Measurements from ENCODE around the gene DOCK3.

DOCK3 gene, protein sequence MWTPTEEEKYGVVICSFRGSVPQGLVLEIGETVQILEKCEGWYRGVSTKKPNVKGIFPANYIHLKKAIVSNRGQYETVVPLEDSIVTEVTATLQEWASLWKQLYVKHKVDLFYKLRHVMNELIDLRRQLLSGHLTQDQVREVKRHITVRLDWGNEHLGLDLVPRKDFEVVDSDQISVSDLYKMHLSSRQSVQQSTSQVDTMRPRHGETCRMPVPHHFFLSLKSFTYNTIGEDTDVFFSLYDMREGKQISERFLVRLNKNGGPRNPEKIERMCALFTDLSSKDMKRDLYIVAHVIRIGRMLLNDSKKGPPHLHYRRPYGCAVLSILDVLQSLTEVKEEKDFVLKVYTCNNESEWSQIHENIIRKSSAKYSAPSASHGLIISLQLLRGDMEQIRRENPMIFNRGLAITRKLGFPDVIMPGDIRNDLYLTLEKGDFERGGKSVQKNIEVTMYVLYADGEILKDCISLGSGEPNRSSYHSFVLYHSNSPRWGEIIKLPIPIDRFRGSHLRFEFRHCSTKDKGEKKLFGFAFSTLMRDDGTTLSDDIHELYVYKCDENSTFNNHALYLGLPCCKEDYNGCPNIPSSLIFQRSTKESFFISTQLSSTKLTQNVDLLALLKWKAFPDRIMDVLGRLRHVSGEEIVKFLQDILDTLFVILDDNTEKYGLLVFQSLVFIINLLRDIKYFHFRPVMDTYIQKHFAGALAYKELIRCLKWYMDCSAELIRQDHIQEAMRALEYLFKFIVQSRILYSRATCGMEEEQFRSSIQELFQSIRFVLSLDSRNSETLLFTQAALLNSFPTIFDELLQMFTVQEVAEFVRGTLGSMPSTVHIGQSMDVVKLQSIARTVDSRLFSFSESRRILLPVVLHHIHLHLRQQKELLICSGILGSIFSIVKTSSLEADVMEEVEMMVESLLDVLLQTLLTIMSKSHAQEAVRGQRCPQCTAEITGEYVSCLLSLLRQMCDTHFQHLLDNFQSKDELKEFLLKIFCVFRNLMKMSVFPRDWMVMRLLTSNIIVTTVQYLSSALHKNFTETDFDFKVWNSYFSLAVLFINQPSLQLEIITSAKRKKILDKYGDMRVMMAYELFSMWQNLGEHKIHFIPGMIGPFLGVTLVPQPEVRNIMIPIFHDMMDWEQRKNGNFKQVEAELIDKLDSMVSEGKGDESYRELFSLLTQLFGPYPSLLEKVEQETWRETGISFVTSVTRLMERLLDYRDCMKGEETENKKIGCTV (N-terminal part only)

DNA sequence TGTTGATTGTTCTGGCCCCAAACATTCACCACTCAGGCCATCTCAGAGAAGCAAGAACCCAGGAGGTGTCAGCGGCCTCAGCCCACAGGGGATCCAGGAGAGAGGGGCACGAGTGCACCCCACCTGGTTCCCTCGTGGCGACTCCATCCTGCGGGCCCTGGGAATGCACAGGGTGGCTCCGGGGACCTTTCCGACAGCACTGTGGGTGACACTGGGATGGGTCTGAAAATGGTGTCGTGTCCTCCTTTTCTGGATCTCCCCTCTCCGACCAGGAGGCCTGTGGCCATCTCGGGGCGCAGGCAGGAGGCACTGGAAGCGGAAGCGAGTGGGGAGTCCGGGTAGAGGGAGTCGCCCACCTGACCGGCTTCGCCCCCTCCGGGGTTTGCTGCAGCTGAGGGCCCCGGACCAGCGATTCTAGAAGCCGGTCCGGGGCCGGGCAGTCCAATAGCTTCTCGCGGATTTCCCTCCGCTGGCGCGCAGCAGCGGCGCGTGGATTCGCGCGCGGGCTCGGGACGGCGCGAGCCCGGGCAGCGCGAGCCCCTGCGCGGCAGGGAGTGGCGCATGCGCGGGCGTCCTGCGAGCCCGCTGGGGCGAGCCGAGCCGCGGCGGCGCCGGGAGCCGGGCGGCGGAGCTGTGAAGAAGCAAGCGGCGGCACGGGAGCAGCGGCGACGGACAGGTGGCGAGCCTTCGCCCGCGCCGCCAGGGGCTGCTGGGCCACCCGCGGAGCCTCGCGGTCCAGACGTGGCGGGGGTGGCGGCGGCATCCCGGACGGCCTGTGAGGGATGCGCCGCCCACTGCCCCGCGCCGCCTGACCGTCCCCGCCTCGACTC lies at the start of gene DOCK3:
Gene DOCK3 (plus strand): TSS at position 579 of the 830 bp plus-strand sequence. CDS start 337 bp downstream, outside the sequence.
- DNase-seq (ENCODE audit: low spot score): peak; percentile 25

DNA sequence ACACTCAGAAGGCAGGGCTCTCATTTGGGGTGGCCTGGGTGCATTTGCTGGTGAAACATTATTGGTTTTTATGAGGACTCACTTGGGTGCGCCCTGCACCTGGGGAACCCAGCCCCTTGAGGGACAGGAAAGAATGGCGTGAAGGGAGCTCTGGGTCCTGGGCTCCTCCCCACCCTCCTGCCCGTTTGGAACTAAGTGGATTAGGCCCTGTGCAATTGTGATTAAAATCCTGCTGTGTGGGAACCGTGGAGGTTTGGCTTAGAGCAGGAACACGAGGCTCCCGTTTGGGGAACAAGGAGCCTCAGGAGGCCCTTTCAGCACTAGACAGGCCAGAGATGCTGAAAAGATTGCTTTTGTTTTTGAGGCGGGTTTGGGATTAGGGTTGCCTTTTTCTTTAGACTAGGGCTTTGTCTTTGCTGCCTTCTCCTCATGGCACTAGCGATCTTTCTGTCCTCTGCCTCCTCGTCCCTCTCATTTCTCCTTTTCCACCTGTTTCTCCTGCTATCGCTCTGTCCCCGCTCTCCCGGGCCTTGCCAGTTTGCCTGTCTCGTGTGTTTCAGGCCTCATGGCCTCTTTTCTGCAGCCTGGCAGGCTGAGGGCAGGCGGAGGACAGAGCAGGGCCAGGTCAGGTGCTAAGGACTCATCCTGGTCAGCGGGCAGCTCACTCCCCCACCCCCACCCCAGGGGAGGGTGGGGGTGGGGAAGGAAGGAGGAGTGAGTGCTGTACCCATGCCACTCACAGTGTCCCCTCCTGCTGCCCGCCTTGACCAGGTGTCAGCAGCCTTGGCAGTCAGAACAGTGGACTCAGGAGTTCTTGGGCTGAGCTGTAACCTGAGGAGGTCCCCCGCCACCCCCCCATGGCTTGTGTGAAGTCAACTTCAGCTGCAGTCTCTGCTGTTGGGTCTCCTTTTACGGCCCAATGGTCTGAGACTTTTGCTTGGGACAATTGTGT lies 49.2 kb upstream of the DOCK3 start:
- no peak for DNase-seq (ENCODE audit: low spot score)

DNA sequence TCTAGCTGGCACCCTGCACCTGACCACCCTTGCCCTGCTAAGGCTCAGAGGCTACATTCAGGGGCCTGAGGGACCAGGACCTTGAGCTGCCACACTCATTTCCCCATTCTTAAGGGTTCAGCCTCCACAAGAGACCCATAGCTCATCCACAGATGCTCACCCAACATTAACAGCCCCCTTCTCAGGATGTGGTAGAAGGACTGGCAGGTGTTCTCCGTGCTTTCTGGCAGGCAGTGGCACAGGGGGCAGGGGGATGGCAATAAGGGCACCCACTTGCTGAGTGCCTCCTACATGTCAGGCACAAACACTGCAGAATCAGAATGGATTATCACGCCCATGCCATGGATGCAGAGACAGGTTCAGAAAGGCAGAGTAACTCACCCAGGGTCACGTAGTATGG lies 48.3 kb upstream of the DOCK3 start:
- no peak for DNase-seq (ENCODE audit: low spot score)

DNA sequence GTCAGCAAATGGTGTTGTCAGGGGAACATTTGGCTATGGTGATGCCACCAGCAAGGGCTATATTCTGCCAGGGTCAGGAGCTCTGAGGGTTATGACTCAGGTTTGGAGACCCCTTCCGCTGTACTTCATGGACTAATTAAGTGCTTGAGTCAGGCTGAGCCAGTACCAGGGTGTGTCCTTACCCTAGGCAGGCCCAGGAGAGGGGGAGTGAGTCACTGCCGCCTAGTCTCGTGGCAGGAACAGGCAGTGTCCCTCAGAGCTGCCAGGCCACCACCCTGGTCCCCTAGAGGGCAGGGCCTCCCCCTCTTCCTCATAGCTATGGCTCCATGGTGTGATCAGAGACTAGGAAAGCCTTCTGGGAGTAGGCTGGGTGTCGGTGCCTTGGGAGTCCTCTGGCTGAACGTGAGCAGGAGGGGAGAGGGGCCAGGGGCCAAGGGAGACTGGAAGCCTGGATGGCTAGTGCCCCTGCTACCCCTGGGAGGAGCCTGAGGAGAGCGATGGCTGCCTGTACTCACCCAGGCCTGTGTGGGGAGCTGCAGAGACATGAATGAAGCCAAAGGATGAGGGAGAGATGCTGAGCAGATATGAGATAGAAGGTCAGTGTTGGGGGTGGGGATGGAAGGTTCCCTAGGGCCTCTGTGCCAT lies 47.2 kb upstream of the DOCK3 start:
- DNase-seq (ENCODE audit: low spot score): peak; percentile 17

DNA sequence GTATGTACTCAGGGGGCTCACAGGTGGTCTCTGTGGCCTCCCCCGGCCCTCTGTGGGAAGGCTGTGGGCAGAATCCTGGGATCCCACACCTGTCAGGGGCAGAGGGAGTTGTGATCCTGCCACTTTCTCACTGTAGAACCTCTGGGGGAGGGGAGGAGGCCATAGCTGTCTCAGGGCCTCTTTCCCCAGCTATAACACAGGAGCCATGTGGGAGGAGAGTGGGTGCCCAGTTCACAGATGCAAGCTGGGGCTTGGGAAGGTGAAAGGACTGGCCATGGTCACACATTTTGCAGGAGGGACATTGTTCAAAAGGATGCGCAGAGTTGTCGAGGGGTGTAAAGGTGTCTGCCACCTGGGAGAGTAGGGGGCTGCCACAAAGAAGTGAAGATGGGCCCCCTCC lies 46.1 kb upstream of the DOCK3 start:
- no peak for DNase-seq (ENCODE audit: low spot score)

DNA sequence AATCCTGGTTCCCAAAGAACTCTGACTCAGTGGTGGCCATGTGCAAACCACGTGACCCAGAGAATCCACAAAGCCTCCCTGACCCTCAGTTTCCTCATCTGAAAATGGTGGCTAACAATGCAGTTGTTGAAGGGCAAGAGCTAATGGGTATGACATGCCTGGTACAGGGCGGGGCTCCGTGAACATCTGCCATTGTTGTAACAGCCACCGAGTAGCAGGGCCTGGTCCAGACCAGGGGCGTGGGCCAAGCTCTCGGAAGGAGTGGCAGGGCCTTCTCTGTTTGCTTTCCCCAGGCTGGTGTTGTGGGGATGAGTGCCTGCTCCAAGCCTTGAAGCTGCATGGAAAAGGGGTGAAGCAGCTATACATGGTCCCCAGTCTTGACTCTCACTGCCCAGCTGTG lies 44.3 kb upstream of the DOCK3 start:
- DNase-seq (ENCODE audit: low spot score): no peak

DNA sequence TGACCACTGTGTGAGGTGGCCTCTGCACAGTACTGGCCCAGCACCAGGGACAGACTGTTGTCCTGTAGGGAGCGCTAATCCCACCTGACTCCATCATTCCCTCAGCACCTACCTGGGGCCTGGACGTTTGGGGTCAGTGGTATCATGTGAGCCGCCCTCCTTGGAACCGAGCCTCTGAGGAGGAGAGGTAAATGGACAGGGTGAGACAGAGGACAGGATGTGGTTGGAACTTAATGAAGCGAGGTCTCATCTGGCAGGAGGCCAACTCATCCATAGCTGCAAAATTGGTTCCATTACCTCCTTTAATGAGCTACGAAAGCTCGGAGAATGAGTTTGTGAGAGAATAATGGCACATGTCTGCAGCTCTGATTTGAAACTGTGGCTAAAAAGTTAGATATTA lies 43.9 kb upstream of the DOCK3 start:
- no peak for DNase-seq (ENCODE audit: low spot score)

DNA sequence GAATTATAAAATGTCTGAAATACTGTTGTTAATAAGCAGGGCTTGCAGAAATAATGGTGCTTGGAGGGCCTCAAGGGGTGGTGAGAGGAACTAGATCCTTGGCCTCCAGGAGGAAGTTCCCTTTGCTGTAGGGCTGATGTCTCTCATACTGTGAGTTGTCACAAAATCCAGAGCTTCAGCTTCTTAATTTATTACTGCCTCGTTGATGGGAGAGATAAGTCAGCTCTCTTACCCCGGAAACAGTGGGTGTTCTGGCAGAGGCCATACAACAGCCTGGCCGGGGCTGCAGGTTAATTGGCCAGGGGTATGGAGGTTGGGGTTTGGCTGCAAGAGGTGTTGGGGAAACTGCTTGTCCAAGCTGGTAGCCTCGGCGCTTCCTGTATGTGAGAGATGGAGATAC lies 42.3 kb upstream of the DOCK3 start:
- no peak for DNase-seq (ENCODE audit: low spot score)

DNA sequence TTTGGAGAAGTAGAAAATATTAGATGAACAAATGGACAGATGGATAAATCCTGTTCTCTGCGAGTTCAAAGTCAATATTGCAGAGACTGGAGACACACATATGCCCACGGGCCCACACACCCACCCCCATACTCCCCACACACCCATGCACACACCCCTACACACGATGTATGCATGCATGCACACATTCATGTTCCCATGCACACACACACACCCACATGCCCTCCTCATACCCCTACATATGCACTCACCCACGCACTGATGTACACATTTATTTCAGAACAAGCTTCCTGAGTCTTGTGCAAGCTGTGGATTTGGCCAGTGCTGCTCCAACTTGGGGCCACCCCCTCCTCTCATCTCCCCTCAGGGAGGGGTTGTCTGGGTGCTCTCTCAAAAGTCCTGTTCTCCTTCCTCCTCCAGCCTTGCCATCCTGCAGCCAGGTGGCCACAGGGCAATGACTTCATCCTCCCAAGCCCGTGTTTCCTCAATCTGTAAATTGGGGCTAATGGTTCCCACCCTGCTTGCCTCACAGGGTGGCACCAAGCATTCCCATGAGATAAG lies 41.4 kb upstream of the DOCK3 start:
- DNase-seq (ENCODE audit: low spot score): no peak

DNA sequence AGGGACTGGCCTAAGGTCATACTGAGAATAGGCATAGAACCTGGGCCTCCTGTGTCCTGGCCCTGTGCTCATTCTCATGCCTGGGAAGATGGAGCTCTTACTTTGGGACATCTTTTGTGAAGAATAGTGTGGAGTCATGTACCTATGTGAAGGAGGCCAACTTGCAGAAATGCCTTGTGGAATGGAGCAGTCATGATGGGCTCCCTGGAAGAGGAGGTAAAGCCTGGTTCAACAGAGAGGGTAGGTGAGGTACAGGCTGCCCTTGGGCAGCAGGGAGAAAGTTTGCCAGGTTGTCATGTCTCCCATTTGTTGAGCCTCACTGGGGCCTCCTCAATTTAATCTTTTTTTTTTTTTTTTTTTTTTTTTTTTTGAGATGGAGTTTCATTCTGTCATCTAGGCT lies 39.7 kb upstream of the DOCK3 start:
- no peak for DNase-seq (ENCODE audit: low spot score)

DNA sequence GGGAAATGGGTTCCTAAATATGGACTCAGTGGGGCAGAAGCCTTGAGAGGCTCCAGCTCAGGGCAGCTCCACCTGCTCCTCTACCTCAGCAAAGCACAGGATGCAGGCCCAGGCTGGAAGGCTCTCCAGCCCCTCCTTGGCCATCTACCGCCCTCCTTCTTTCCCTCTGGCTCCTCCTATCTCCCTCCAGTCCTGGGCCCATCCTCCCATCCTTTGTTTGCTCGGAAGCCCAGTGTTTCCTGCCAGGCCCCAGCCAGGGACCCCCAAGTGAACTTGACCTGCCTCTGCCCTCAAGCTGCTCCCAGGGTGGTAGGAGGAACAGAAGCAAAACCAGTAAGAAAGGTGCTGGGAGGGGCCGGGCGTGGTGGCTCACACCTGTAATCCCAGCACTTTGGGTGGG lies 37.7 kb upstream of the DOCK3 start:
- no peak for DNase-seq (ENCODE audit: low spot score)

DNA sequence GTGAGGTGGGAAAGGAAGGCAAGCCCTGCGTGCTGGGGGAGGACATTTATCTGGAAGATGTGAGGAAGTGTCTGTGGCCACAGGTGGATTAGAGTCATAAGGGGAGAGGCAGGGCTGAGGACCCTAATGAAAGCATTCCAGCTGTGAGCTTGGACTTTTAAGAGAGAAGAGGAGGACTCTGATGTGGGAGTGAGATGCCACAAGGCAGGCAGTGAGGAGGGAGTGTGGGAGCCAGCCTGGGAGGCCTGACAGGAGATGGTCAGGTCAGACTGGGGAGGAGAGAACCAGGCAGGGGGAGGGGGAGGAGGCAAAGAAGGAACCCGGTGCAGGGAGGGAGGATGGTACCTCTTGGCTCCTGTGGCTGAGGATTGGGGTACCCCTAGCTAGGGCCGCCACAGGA lies 36.8 kb upstream of the DOCK3 start:
- no peak for DNase-seq (ENCODE audit: low spot score)

DNA sequence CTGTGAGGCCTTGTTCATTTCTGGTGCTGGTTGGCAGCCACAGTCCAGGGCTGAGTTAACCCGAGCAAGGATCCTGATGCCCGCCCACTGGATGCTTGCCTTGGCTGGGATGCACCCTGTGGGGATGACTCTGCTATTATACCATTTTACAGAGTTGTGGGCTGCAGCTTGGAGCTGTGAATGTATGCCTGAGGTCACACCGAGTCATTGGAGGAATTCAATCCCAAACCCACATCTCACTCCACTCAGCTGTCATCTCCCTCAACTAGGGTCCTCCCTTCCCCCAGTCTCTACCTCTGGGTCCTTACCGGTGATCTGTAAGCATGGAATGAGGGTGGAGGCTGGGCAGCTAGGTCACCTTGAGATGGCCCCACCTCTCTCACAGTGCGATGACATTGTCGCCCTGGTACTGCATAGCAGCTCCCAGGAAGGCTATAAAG lies 35.7 kb upstream of the DOCK3 start:
- no peak for DNase-seq (ENCODE audit: low spot score)

DNA sequence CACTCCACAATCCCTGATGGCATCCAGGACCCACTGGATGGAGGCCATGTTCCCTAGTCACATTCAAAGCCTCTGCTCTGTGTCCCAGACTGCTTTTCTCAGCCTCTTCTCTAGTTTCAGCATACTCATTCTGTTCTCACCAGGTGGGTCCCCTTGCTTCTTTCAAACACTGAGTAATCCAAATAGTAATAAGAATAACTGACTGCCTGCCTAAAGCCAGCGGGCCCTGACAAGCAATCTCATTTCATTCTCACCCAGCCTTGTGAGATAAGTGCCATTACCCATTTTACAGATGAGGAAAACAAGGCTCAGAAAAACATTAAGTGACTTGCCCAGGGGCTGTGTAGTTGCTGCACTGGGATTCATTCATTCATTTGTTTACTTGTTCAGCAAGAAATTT lies 32.3 kb upstream of the DOCK3 start:
- DNase-seq (ENCODE audit: low spot score): no peak

DNA sequence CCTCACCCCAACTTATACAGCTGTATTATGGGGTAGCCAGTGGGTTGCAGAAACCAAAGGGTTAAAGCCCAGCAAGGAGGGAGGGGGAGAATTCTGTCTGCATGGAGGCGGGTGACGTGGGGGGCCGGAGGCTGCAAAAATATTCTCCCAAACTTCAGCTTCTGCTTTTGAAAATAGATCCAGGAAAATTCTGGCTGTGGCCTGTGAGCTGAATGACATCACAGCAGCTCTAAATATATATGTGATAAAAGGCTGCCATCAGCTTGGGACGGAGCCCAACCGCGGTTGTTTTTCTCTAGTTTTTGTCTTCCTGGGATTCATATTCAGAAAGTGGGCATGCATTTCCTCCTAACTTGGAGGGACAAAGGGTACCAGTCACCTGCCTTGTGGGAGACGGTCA lies 30.2 kb upstream of the DOCK3 start:
- no peak for DNase-seq (ENCODE audit: low spot score)

DNA sequence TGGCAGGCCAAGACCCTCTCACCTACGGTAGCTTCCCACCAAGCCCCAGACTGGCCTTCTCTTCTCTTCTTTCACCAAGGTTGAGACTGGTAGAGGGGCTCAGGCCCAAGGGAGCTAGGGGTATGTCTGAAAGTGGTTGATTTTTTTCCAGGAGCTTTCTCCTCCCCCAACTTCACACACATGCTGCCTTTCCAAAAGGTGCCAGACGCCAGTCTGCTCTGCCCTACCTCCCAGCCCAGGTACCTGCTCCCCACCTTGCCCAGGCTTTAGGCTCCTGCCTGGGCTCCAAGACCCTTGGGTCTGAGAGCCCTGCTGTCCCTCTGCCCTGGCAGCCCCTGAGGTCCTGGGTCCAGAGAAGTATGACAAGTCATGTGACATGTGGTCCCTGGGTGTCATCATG lies 29.3 kb upstream of the DOCK3 start:
- DNase-seq (ENCODE audit: low spot score): no peak

DNA sequence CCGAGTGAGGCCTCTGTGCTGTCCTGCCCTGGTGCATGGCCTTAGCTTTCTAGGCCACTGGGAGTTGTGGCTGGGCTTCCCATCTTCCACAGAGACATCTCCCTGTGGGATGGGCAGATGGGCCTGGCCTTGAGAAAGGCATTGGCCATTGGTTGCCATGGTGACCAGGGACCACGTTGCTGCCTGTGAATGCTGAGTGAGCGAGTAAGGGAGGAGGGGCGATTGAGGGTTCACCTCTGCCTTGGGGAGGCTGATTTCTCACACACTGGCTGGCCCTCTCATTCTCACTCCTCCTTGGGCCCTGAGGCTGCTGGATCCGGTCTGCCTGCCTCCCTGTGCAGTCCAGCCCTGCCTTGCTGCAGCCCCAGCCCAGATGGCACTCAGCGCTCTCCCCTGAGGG lies 26.4 kb upstream of the DOCK3 start:
- no peak for DNase-seq (ENCODE audit: low spot score)

DNA sequence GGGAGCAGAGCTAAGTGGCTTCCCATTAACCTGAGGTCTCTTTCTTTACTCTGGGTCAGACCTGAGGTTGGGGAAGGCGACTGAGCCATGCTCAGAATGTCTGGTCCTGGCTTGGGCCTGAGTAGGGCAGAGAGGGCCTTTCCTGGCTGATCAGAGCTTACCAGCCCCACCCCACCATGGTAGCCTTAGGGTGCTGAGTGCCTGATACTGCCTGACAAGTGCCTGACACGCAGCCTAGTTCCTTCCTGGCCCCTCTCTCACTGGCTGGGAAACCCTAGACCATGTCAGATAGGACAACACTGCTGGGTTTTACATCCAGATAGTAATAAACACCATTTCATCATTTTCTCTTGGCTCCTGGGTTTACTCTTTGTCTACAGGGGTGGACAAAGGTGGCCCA lies 25.8 kb upstream of the DOCK3 start:
- no peak for DNase-seq (ENCODE audit: low spot score)

DNA sequence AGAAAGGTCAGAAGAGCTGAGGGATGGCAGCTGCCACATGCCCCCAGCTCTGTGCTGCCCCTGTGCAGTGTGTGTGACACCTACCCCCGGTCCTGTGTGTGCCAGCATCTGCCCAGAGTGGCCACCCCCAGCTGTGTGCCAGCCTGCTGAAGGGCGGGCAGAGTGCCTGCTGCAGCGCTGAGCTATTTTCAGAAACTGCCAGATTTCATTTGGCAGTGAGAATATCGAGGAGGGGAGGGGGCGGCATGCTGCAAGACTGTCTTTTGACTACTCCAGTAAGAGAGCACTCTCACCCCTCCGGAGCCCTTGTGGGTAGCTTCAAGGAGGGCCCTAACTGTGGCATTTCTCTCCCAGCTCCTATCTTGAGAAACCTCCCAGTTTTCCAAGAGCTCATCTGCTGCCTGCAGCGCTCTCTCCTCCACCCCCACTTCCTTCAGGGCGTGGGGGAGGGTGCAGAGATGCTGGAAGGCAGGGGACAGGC lies 25.2 kb upstream of the DOCK3 start:
- no peak for DNase-seq (ENCODE audit: low spot score)
